ENCODE results near the gene GRIP1.

GRIP1 gene

DNA sequence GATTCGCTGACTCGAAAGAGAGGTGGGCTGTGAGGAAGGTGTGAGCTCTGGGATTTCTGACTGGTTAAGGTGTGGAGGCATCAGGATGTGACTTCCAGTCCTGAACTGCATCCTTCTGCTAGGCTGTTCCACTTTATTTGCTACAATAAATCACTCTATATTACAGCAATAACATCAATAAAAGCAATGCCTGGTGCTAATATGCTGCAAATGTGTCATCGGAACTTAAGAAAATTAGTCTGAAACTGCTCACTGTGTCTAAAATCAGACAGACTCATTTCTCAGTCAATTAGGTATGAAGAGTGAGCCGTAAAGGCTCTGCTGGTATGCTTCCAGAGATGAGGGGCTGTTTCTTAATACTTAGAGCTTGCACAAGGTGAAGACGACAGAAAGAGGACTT lies 250.0 kb downstream of the GRIP1 start:
- H3K9ac ChIP-seq (ENCODE audit: low read depth, low read length) = no peak overlapping the region
- peaks cover 16% of the 10 kb centered on the region for H3K4me1 ChIP-seq (ENCODE audit: insufficient read depth, low read length)
- no peaks in the 10 kb centered on the region for H3K36me3 ChIP-seq (ENCODE audit: insufficient read depth, low read length)
- no peaks in the 10 kb centered on the region; the same call in 1 of the 2 replicates for H3K9me3 ChIP-seq (ENCODE audit: control insufficient read depth, insufficient read depth, low read length)

DNA sequence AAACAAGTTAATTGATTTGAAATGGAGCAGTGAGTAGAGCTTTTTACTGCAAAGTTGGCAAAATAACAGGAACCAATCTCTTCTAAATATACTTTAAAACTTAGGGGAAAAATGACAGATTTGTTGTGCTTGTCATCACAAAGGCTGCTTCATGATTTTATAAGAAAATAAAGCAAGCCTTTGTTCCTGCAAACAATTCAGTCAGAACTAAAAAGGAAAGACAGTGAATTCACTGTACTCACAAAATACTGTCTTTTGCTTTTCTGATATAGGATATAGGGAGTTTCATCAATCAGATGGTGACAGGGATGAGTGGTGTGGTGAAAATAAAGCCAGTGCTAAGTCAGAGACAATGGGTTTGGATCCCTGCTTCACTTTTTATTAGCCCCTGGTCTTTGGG lies 250.6 kb downstream of the GRIP1 start:
- Histone ChIP-seq H3K36me3 (ENCODE audit: insufficient read depth, low read length) (no peaks in the 10 kb centered on the region), H3K9me3 (ENCODE audit: control insufficient read depth, insufficient read depth, low read length) (no peaks in the 10 kb centered on the region; the same call in 1 of the 2 replicates), H3K4me1 (ENCODE audit: insufficient read depth, low read length) (peaks cover 16% of the 10 kb centered on the region), H3K9ac (ENCODE audit: low read depth, low read length) (no peak overlapping the region)

DNA sequence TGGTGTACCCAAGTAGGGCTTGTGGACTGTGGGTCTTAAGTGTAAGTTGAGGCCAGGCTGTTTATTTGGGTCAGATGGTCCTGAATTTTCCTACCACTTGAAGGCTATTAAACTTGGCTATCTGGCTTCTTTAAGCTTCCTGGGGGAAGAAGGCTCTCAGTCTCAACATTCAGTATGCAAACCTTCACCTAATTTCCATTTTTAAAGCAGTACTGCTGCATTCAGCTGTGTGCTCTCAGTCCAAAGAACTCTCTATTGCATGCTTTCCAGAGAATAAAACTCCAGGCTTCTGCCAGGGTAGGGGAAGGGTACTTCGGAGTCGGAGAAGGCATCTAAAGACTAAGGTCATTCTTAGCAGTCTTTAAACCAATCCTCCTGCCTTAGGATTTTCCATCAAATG lies 252.2 kb downstream of the GRIP1 start:
- Histone ChIP-seq H3K9ac (ENCODE audit: low read depth, low read length) (no peak overlapping the region), H3K36me3 (ENCODE audit: insufficient read depth, low read length) (no peaks in the 10 kb centered on the region), H3K4me1 (ENCODE audit: insufficient read depth, low read length) (peaks cover 16% of the 10 kb centered on the region), H3K9me3 (ENCODE audit: control insufficient read depth, insufficient read depth, low read length) (no peaks in the 10 kb centered on the region; the same call in 1 of the 2 replicates)

DNA sequence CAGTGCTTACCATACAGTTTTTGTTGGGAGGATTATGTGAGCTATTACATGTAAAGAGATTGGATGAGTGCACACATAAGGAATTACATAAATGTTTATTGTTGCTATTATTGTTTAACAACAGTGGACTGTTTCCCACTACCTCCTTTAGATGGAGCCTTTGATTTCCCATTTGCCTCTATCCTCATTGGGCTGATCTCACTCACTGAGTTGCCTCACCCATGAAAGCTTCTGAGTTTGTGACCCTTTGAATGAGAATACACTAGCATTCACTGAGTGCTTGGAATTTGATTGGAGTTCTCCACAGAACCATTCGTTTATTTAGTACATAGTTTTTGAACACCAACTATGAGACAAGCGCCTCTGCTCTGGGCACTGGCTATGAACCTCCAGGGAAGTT lies 255.6 kb downstream of the GRIP1 start:
- H3K9me3 ChIP-seq (ENCODE audit: control insufficient read depth, insufficient read depth, low read length) = no peaks in the 10 kb centered on the region; the same call in 1 of the 2 replicates
- peaks cover 13% of the 10 kb centered on the region for H3K4me1 ChIP-seq (ENCODE audit: insufficient read depth, low read length)
- H3K36me3 ChIP-seq (ENCODE audit: insufficient read depth, low read length) = no peaks in the 10 kb centered on the region
- H3K9ac ChIP-seq (ENCODE audit: low read depth, low read length) = no peak overlapping the region

DNA sequence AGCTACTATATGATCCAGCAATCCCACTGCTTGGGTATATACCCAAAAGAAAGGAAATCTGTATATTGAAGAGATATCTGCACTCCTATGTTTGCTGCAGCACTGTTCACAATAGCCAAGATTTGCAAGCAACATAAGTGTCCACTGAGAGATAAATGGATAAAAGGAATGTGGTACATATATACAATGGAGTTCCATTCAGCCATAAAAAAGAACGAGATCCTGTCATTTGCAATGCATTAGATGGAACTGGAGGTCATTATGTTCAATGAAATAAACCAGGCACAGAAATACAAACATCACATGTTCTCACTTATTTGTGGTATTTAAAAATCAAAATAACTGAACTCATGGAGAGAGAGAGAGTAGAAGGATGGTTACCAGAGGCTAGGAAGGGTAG lies 260.0 kb downstream of the GRIP1 start:
- H3K36me3 ChIP-seq (ENCODE audit: insufficient read depth, low read length) = no peaks in the 10 kb centered on the region
- H3K9ac ChIP-seq (ENCODE audit: low read depth, low read length) = no peak overlapping the region

DNA sequence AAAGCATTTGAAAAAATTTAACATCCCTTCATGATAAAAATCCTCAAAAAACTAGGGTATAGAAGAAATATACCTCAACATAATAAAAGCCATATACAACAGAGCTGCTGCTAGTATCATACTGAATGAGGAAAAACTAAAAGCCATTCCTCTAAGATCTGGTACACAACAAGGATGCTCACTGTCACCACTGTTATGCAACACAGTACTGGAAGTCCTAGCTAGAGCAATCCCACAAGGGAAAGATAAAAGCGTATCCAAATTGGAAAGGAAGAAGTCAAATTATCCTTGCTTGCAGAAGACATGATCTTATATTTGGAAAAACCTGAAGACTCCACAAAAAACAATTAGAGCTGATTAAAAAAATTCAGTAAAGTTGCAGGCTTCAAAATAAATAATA lies 261.7 kb downstream of the GRIP1 start:
- Histone ChIP-seq H3K9ac (ENCODE audit: low read depth, low read length) (no peak overlapping the region), H3K36me3 (ENCODE audit: insufficient read depth, low read length) (no peaks in the 10 kb centered on the region), H3K9me3 (ENCODE audit: control insufficient read depth, insufficient read depth, low read length) (no peaks in the 10 kb centered on the region), H3K4me1 (ENCODE audit: insufficient read depth, low read length) (no peaks in the 10 kb centered on the region)

More for the DNA sequence above, 260.0 kb downstream of the GRIP1 start:
- Histone ChIP-seq H3K4me1 (ENCODE audit: insufficient read depth, low read length) (no peaks in the 10 kb centered on the region; the same call in 1 of the 2 replicates), H3K9me3 (ENCODE audit: control insufficient read depth, insufficient read depth, low read length) (no peaks in the 10 kb centered on the region)

DNA sequence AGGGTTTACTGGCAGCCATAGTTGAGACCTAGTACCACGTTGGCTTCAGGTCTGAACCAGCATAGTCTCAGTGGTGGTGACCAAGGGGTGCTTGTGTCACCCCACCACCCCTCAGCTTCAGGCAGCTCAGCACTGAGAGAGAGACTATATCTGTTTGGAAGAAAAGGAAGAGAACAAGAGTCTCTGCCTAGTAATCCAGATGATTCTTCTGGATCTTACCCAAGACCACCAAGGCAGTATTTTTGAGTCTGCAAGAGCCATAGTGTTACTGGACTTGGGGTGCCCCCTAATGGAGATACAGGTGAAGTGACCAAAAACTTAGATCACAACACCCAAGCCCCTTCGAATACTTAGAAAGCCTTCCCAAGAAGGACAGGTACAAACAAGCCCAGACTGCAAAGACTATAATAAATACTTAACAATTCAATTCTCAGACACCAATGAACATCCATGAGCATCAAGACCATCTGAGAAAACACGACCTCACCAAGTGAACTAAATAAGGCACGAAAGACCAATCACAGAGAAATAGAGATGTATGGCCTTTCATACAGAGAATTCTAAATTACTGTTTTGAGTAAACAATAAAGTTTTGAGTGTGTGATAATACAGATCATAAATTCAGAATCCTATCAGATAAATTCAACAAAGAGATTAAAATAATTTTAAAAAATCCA lies 269.5 kb downstream of the GRIP1 start:
- H3K9me3 ChIP-seq (ENCODE audit: control insufficient read depth, insufficient read depth, low read length) = no peaks in the 10 kb centered on the region; the same call in 1 of the 2 replicates
- no peaks in the 10 kb centered on the region; the same call in 1 of the 2 replicates for H3K4me1 ChIP-seq (ENCODE audit: insufficient read depth, low read length)
- no peak overlapping the region for H3K9ac ChIP-seq (ENCODE audit: low read depth, low read length)
- no peaks in the 10 kb centered on the region for H3K36me3 ChIP-seq (ENCODE audit: insufficient read depth, low read length)

DNA sequence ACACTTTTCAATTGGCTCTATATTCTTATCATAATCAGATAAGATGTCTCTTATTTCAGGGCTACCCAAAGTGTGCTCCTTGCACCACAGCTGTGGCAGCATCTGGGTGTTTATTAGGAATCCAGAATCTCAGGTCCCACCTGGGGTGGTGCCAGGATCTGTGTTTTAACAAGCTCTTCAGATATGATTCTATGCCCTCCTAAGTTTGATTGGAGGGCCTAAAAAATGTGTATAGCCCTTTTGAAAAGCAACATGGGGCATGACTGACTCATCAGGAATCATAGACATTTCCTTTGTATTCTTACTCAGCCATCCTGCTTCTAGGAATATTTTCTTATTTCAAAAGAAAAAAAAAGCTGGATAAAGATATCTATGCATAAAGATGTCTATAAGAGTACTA lies 273.5 kb downstream of the GRIP1 start:
- Histone ChIP-seq H3K9me3 (ENCODE audit: control insufficient read depth, insufficient read depth, low read length) (no peaks in the 10 kb centered on the region; the same call in 1 of the 2 replicates), H3K36me3 (ENCODE audit: insufficient read depth, low read length) (no peaks in the 10 kb centered on the region), H3K9ac (ENCODE audit: low read depth, low read length) (no peak overlapping the region), H3K4me1 (ENCODE audit: insufficient read depth, low read length) (no peaks in the 10 kb centered on the region; the same call in none of the 2 replicates)

DNA sequence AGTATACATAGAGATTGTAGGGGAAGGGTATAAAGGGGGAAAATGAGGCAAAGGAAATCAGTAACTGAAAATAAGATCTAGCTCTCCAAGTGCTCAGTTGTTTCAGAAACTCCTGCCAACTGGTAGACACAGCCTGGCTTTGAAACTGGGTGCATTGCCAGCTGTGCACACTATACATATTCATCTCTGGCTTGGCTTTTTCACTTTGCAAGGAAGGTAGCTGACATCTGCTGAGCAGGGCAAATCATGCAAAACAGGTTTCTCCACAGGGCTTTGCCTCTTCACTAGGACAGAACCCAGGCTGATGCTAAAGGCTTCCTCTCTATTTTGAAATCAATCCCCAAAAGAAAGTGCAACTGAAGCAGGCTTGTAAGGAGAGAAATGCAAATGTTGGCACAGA lies 275.1 kb downstream of the GRIP1 start:
- Histone ChIP-seq H3K9me3 (ENCODE audit: control insufficient read depth, insufficient read depth, low read length) (no peaks in the 10 kb centered on the region; the same call in 1 of the 2 replicates), H3K36me3 (ENCODE audit: insufficient read depth, low read length) (no peaks in the 10 kb centered on the region), H3K4me1 (ENCODE audit: insufficient read depth, low read length) (peaks cover 3% of the 10 kb centered on the region), H3K9ac (ENCODE audit: low read depth, low read length) (no peak overlapping the region)

DNA sequence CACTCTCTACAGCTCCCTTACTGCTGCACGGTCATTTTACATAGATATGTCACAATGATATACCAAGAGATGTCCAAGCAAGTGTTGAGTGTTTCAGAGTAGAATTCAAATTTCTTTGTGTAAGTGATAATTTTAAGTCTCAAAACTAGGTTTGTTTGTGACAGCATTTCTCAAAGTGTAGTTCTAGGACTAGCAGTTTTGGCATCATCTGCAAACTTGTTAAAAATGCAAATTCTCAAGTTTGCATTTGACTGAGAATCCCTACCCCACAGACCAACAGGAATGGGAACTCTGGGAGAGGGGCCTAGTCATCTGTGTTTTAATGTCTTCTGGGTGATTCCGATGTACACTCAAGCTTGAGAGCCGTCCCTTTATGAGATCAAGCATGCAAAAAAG lies 279.0 kb downstream of the GRIP1 start:
- Histone ChIP-seq H3K9ac (ENCODE audit: low read depth, low read length) (no peak overlapping the region), H3K4me1 (ENCODE audit: insufficient read depth, low read length) (peaks cover 3% of the 10 kb centered on the region; the same call in 1 of the 2 replicates), H3K36me3 (ENCODE audit: insufficient read depth, low read length) (no peaks in the 10 kb centered on the region), H3K9me3 (ENCODE audit: control insufficient read depth, insufficient read depth, low read length) (no peaks in the 10 kb centered on the region)

DNA sequence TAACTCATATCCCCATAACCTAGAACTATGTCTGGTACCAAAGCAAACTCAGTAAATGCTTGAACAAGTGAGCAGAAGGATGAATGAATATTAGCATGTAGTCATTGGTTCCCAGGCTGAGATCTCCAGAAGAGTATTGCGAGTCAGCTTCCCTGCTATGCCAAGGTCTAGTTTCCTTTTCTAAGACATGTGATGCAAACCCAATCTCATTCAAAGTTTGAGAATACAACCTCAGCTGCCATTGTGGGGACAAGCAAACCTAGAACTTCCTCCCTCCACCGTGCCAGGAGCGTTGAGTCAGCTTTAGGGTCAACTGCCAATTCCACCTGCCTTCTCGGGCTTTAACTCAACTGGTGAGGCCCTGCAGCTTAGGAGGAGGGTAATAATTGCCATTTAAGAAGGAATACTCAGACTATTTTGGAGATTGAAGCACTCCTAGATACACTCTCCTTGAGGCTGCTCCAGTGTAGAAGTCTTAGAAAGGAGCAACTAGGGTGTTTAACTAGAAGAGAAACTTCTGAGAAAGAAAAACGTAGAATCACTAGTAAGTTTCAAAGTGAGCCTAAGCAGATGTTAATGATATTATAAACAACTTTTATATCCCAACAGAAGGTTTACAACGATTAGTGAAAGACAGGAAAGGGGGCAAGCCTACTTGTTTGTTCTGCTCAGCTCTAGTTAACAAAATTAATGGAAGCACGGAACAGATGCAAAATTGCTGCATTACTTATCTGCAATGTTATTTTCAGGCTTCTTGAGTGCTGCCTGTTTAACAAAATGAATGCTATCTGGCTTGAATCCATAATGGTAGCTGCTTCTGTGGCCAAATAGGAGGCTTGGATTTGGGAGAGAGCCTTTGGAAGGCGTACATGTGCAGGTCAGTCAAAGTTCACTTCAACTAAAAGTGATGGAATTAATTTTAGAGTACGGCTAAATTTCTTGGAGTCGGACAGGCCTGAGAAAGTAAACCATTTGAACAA lies 279.7 kb downstream of the GRIP1 start:
- H3K9ac ChIP-seq (ENCODE audit: low read depth, low read length) = no peak overlapping the region
- no peaks in the 10 kb centered on the region for H3K9me3 ChIP-seq (ENCODE audit: control insufficient read depth, insufficient read depth, low read length)
- peaks cover 3% of the 10 kb centered on the region; the same call in 1 of the 2 replicates for H3K4me1 ChIP-seq (ENCODE audit: insufficient read depth, low read length)
- H3K36me3 ChIP-seq (ENCODE audit: insufficient read depth, low read length) = no peaks in the 10 kb centered on the region

DNA sequence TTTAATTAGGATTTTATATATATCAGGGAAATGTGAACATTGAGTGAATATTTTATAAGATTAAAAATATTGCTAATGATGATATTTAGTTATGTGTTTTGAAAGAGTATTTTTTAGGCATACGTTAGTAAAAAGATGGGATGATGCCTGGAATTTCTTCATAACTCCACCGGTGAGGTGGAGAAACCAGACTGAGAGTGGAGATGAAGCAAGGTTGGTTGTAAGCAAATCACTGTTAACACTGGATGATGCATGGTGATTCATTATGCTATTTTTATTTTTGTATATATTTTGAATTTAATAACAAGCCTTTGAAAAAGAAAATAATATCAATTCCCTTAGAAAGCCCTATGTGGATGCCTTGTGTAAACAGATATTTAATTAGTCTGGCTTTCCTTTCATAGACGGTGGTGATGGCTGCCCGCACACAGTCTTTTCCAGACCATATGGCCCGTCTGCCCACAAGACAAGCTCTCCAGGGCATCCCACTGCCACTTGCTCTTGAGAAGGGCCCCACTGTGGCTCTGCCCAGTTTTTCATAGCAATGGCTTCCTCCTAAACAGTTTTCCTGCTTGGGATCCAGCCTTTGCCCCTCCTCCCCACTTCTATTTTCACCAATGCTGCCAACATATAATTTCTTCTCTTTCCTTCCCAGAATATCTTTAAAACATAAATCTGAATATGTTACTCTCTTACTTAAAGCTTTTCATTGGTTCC lies 281.1 kb downstream of the GRIP1 start:
- no peak overlapping the region for H3K9ac ChIP-seq (ENCODE audit: low read depth, low read length)
- peaks cover 3% of the 10 kb centered on the region; the same call in 1 of the 2 replicates for H3K4me1 ChIP-seq (ENCODE audit: insufficient read depth, low read length)
- no peaks in the 10 kb centered on the region for H3K36me3 ChIP-seq (ENCODE audit: insufficient read depth, low read length)
- H3K9me3 ChIP-seq (ENCODE audit: control insufficient read depth, insufficient read depth, low read length) = no peaks in the 10 kb centered on the region

DNA sequence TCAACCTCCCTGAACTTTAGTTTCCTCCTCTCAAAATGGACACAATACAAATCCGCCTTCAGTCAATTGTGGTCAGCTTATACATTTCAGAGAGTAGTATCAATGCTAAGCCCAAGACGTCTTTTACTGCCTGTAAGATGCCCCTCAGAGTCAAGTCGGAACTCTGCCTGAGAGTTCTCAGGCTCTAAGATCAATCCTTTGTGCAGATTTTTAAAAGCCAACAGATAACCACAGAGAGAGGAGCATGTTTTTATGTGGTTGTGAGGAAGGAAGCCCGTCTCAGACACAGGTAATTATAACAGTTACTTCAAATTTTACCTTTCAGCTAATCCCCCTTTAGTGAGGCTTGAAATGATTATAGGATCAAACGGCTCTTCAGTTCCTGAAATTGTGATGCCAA lies 285.0 kb downstream of the GRIP1 start:
- H3K9ac ChIP-seq (ENCODE audit: low read depth, low read length) = no peak overlapping the region
- H3K4me1 ChIP-seq (ENCODE audit: insufficient read depth, low read length) = no peaks in the 10 kb centered on the region
- H3K9me3 ChIP-seq (ENCODE audit: control insufficient read depth, insufficient read depth, low read length) = no peaks in the 10 kb centered on the region
- H3K36me3 ChIP-seq (ENCODE audit: insufficient read depth, low read length) = no peaks in the 10 kb centered on the region

DNA sequence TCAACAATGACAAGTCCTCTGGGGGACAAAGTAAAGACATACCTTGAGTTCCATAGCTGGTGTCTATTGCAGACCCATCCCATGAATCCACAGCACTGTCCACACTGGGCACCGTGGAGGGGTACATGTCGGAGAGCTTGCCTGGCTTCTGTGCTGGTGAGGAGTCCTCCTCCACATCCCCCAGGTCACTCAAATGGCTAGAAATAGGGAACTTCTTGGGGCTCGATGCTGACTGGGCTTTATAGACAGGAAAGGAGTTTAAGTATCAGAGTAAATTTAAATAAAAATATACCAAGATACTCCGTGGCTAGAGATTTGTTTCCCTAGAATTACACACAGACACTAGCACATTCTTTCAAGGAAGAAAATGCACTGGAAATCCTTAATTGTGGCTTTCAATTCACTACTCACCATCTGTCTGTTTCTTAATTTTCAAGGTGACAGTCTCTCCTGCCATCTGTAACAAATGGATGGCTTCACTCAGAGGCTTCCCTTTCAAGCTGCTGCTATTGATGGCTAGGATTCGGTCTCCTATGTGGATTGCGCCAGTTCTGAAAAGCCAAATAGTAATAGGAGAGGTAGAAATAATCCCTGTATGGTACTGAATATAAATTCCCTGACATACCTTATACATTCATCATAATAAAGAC lies 286.5 kb downstream of the GRIP1 start:
- H3K9ac ChIP-seq (ENCODE audit: low read depth, low read length) = no peak overlapping the region
- no peaks in the 10 kb centered on the region for H3K4me1 ChIP-seq (ENCODE audit: insufficient read depth, low read length)
- H3K36me3 ChIP-seq (ENCODE audit: insufficient read depth, low read length) = no peaks in the 10 kb centered on the region
- no peaks in the 10 kb centered on the region for H3K9me3 ChIP-seq (ENCODE audit: control insufficient read depth, insufficient read depth, low read length)
